ELR (cell line): Measurements from ENCODE around the gene SLC48A1.
A peak's percentile ranks its signal among the peaks of the same experiment; 100 is the strongest.

Experiments
- DNase-seq: peaks from one replicate; pipeline ENCODE4 v3.0.0-alpha.2; 2015; ENCODE audit warnings: low read depth

SLC48A1 gene

GRCh38 chr12:47757840-47758583, 15.0 kb upstream of the SLC48A1 start:
- DNase-seq = no peak

GRCh38 chr12:47758584-47758833, 14.5 kb upstream of the SLC48A1 start:
- DNase-seq = no peak

- DNase-seq = peak; percentile 92
These were observed 14.0 kb upstream of the SLC48A1 start, which contains the start of gene RAPGEF3 for GRCh38 chr12:47758834-47759690. Gene RAPGEF3 (minus strand): TSS chr12:47758880. CDS start chr12:47758556, 324 bp downstream.

GRCh38 chr12:47762850-47763465, 10.1 kb upstream of the SLC48A1 start:
- no peak for DNase-seq

GRCh38 chr12:47763481-47764346, 9.3 kb upstream of the SLC48A1 start:
- DNase-seq = no peak

GRCh38 chr12:47766502-47767215, 6.4 kb upstream of the SLC48A1 start:
- DNase-seq = no peak

GRCh38 chr12:47767216-47767724, 5.8 kb upstream of the SLC48A1 start:
- DNase-seq = peak; percentile 60

GRCh38 chr12:47768323-47768811, 4.7 kb upstream of the SLC48A1 start:
- peak; percentile 53 for DNase-seq

- no peak for DNase-seq
These were observed 3.6 kb upstream of the SLC48A1 start for GRCh38 chr12:47769234-47770085.

GRCh38 chr12:47770086-47770726, 2.8 kb upstream of the SLC48A1 start:
- DNase-seq = peak; percentile 35

GRCh38 chr12:47771304-47771703, 1.7 kb upstream of the SLC48A1 start:
- no peak for DNase-seq

- DNase-seq = no peak
These were observed 861 bp upstream of the SLC48A1 start for GRCh38 chr12:47772094-47772660.

- no peak for DNase-seq
These were observed 338 bp upstream of the SLC48A1 start for GRCh38 chr12:47772738-47773061.

- DNase-seq = no peak
These were observed 981 bp downstream of the SLC48A1 start for GRCh38 chr12:47773858-47774580.

- no peak for DNase-seq
These were observed 1.6 kb downstream of the SLC48A1 start for GRCh38 chr12:47774663-47775062.

- peak; percentile 52 for DNase-seq
These were observed 2.3 kb downstream of the SLC48A1 start for GRCh38 chr12:47775100-47775911.

- peak; percentile 33 for DNase-seq
These were observed 3.6 kb downstream of the SLC48A1 start for GRCh38 chr12:47776471-47777143.
